GM12864 (cell line): ENCODE data around the gene GPX3.

ENCODE experiments used
- DNase-seq: peaks from one replicate; pipeline ENCODE4 v3.0.0-alpha.2; 2011; ENCODE audit warnings: low read depth
- H3K4me3 ChIP-seq: 2 replicates; pipeline ENCODE4 v1.5.1; 2011; ENCODE audit warnings: mild to moderate bottlenecking, low read depth, low read length, control low read depth
- TF ChIP-seq, protein P1 (sequence below): IDR thresholded peaks from 2 replicates; pipeline ENCODE4 v1.5.1; 2011; ENCODE audit warnings: low read depth, mild to moderate bottlenecking, moderate library complexity, low read length, control low read depth, inconsistent platforms; ENCODE audit errors: missing control alignments

Gene GPX3

DNA sequence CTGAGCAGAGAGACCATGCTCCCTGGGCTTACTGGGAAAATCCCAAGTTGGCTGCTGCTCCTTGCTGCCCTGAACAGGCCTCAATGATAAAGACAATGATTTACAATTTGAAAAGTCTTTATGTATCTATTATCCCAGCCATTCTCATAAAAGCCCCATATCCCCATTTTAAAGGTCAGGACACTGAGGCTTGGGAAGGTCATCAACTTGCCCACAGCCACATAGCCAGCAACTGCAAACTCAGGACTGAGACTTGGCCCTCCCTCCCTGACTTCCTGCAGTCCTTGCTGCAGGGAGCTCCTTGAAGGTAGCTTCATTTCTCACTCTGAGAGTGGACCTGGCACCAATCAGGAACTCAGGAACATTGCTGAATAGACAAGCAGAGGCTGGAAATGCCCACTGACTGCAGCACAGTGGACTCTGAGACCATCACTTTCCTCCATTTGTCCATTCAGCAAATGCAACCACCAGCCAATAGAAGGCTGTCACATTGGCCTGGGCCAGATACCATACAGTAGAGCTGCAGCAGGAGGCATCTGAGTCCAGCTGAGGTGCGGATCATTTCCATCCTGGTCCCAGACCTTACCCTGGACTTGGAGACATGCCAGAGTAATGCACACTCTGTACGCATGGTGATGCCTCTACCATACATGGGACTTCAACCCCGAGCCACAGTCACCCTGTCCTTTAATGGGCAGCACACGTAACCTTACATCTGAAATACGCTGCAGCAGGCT lies 42.2 kb downstream of the GPX3 start:
- TF ChIP-seq, protein P1, sequence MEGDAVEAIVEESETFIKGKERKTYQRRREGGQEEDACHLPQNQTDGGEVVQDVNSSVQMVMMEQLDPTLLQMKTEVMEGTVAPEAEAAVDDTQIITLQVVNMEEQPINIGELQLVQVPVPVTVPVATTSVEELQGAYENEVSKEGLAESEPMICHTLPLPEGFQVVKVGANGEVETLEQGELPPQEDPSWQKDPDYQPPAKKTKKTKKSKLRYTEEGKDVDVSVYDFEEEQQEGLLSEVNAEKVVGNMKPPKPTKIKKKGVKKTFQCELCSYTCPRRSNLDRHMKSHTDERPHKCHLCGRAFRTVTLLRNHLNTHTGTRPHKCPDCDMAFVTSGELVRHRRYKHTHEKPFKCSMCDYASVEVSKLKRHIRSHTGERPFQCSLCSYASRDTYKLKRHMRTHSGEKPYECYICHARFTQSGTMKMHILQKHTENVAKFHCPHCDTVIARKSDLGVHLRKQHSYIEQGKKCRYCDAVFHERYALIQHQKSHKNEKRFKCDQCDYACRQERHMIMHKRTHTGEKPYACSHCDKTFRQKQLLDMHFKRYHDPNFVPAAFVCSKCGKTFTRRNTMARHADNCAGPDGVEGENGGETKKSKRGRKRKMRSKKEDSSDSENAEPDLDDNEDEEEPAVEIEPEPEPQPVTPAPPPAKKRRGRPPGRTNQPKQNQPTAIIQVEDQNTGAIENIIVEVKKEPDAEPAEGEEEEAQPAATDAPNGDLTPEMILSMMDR = no peak
- no peak overlapping the region for H3K4me3 ChIP-seq
- no peak for DNase-seq

DNA sequence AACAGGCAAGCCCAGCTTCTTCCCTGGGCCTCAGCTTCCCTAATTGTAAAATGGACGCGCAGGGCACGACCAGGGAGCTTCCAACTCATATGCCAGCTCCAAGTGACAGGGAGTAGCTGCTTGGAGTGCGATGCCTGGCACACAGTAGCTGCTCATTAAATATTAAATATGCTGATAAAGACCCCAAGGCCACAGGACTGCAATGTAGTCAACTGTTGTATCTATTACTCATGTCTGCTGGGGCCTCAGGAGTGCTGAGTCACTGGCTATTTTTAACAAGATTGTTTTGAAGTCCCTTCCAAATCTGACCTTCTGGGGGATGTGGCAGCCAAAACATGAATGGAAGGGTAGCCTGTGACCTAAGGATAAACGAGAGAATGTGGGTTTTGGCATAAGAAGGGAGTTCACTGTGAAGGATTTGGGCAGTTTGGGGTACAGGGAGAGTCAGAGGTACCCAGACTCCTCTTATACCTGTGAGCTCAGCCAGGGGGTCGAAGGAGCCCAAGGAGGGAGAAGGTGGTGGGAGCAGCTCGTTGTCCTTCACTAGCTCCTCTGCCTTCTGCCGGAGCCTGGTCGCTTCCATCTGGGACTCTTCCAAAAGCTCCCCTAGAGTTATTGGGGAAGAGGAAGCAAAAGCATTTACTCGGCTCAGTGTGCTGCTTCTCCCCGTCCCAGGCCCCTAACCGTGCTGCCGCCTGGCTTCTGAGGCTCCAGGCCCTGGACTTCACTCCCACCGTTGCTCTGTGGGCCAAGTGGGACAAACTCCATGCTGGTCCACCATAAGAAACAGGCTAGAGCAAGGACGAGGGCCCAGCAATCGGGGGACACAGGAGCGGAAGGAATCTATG lies 43.0 kb downstream of the GPX3 start:
- TF ChIP-seq, protein P1 = no peak
- no peak for DNase-seq
- H3K4me3 ChIP-seq = no peak overlapping the region

DNA sequence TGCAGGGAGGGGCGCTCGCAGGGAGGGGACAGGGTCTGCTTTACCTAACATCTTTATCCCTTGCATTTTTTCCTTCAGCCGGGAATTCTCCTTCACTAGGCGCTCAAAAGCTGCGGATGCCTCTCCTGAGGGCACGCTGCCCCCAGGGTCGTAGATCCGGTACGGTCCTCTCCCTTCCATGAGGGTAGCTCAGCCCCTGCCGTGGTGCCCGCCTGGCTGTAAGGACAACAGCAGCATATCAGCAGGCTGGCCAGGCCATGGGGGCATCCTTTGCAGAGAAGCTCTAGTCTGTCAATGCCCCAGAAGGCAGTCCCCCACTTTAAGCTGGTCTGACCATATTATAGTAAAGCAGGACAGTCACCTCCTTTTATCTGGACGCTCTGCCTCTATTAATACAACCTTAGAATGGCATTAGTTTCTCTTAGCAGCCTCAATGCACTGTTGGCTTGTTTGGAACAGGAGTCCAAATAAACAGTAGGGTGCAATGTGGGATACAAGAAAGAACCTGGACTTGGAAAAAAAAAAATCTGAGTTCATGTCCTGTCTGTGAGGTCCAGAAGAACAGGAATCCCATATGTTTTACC lies 44.6 kb downstream of the GPX3 start:
- TF ChIP-seq, protein P1 = no peak
- no peak for DNase-seq
- no peak overlapping the region for H3K4me3 ChIP-seq

DNA sequence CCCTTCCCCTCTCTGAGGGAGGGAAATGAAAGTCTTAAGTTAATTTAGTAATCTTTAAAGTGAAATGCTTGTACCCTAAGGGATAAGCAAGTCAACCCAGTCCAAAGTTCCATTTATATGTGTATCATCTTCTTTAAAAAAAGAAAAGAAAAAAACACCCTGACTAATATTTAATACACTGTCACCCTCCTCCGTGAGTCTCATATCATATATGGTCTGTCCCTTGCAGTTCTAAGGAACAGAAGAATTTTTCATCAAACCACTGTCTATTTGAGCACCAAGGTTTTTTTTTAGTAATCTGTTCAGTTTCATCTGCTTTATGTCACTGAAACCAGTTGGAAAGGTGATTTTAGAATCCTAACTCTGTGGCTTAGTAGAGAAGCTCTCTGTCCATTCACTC lies 45.2 kb downstream of the GPX3 start:
- DNase-seq = no peak
- TF ChIP-seq, protein P1 = no peak
- no peak overlapping the region for H3K4me3 ChIP-seq

DNA sequence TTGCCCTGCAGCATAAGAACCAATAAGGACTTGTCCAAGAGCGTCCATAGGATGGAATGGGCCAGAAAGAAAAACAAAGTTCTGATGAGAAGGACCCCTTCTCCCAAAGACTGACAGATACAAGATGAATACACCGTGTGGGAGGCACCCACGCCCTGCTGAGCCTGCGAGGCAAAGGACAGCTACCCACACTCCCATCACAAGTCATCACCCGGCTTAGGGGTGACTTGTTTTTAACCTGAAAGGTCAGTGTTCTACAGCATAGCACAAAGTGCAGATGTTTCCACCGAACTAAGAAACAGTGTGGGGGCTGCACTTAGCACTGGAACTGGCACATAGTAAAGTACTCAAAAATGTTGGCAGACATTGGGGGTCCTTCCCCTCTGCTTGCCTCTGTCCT lies 46.5 kb downstream of the GPX3 start:
- no peak for DNase-seq
- TF ChIP-seq, protein P1 = no peak
- H3K4me3 ChIP-seq = no peak overlapping the region

DNA sequence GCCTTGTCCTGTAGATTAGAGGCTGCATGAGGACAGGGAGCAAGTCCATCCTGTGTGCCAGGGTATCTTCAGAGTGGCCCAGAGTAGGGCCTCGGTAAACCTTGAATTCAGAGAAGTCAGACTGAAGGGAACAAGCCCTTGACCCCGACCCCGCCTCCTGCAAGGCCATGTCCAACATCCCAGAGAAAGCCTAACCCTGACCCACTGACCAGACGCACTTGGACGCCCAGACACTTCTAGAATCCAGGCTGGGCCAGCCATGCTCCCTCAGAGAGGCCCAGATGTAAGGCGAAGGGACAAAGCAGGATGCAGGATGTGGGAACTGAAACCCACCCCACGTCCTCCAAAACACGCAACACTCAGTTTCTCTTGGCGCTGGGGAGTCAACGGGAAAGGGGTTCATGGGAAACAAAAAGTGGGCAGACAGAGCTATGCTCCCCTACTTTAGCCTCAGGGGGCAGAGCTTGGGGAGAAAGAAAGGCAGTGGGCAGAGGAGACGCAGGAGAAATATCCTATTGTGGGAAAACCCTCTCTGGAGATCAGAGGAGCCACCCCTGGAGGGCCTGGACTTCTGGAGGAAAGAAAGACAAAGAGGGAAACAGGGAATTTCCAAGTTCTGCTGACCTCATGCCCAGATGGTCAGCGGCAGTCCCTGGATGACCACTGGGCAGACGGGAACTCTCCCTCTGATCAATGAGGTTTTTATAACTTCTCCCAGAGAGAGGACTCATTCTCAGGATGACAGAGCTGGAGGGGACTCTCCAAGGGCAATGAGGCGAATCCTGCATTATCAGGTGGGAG lies 47.4 kb downstream of the GPX3 start:
- H3K4me3 ChIP-seq = no peak overlapping the region
- TF ChIP-seq, protein P1 = no peak
- no peak for DNase-seq
